K562 (cell line): ENCODE measurements around the gene FBLIM1. TPM values are rescaled to one million over a fixed set of nuclear protein-coding genes. Genes with fewer than 3 reads are reported as not detected.

Experiments
- DPF2 ChIP-seq: fragments of 450-650 bp; IDR thresholded peaks from 2 replicates; pipeline ENCODE4 v1.6.1; 2016
- ELF1 ChIP-seq: fragments of 200-800 bp; sonication (Bioruptor generic); IDR thresholded peaks from 2 replicates; pipeline ENCODE4 v1.6.1; 2016; ENCODE audit warnings: missing genetic modification characterization, missing compliant biosample characterization
- ESRRA ChIP-seq: fragments of 450-650 bp; IDR thresholded peaks from 2 replicates; pipeline ENCODE4 v1.6.1; 2014; ENCODE audit warnings: low read depth, mild to moderate bottlenecking, moderate library complexity, borderline replicate concordance
- HDAC3 ChIP-seq: fragments of 450-650 bp; IDR thresholded peaks from 2 replicates; pipeline ENCODE4 v1.6.1; 2018; ENCODE audit warnings: borderline replicate concordance, mild to moderate bottlenecking, moderate library complexity; ENCODE audit not compliant: partially characterized antibody
- HDGF ChIP-seq: fragments of 450-650 bp; IDR thresholded peaks from 2 replicates; pipeline ENCODE4 v1.6.1; 2016
- LCOR ChIP-seq: sonication (generic); formaldehyde crosslinking; IDR thresholded peaks from 2 replicates; pipeline ENCODE4 v1.8.0; 2022; ENCODE audit warnings: mild to moderate bottlenecking, missing genetic modification reagents
- MCM5 ChIP-seq: fragments of 450-650 bp; IDR thresholded peaks from 2 replicates; pipeline ENCODE4 v1.6.1; 2016; ENCODE audit warnings: low read depth
- NCOA1 ChIP-seq: fragments of 450-650 bp; IDR thresholded peaks from 2 replicates; pipeline ENCODE4 v1.6.1; 2016; ENCODE audit warnings: low read depth
- NCOA2 ChIP-seq, 2 experiments: fragments of 450-650 bp; IDR thresholded peaks; 2 replicates each; pipeline ENCODE4 v1.6.1; 2018; ENCODE audit warnings: mild to moderate bottlenecking in 2 of 2, moderate library complexity in 1 of 2; ENCODE audit not compliant: partially characterized antibody in 2 of 2
- PKNOX1 ChIP-seq: fragments of 450-650 bp; IDR thresholded peaks from 2 replicates; pipeline ENCODE4 v1.6.1; 2016
- SIRT6 ChIP-seq: IDR thresholded peaks from one replicate; pipeline ENCODE4 v1.6.1; 2012; ENCODE audit warnings: low read depth, mild to moderate bottlenecking, control low read depth, inconsistent platforms, low read length, moderate library complexity
- SMAD1 ChIP-seq: fragments of 150-350 bp; IDR thresholded peaks from 2 replicates; pipeline ENCODE4 v1.6.1; 2014; ENCODE audit warnings: low read length, low read depth; ENCODE audit not compliant: partially characterized antibody
- TAF15 ChIP-seq: fragments of 200-400 bp; formaldehyde crosslinking; IDR thresholded peaks from 2 replicates; pipeline ENCODE4 v1.6.1; 2017; ENCODE audit warnings: mild to moderate bottlenecking, low read depth, low read length, moderate library complexity
- TAF9B ChIP-seq: fragments of 450-650 bp; IDR thresholded peaks from 2 replicates; pipeline ENCODE4 v1.6.1; 2018; ENCODE audit warnings: mild to moderate bottlenecking; ENCODE audit not compliant: partially characterized antibody
- TEAD1 ChIP-seq, 2 experiments: fragments of 450-650 bp in 1 of 2; sonication (generic) in 1 of 2; formaldehyde crosslinking; IDR thresholded peaks; 2 replicates each; pipeline versions ENCODE4 v1.4.0 to v1.8.0; 2020 to 2022; ENCODE audit warnings: mild to moderate bottlenecking in 2 of 2, missing genetic modification reagents in 1 of 2
- TSHZ1 ChIP-seq: fragments of 250-450 bp; sonication (Bioruptor Pico); IDR thresholded peaks from 2 replicates; pipeline ENCODE4 v1.4.0; 2020; ENCODE audit warnings: mild to moderate bottlenecking, moderate library complexity
- ZNF133 ChIP-seq: fragments of 250-450 bp; sonication (Bioruptor Pico); IDR thresholded peaks from 2 replicates; pipeline ENCODE4 v1.4.0; 2020; ENCODE audit warnings: mild to moderate bottlenecking
- ZNF212 ChIP-seq: fragments of 450-650 bp; formaldehyde crosslinking; IDR thresholded peaks from 2 replicates; pipeline ENCODE4 v1.4.0; 2020; ENCODE audit warnings: mild to moderate bottlenecking
- ZNF507 ChIP-seq: conservative IDR thresholded peaks from 2 replicates; pipeline ENCODE4 v1.6.1; 2017; ENCODE audit warnings: missing genetic modification characterization, missing compliant biosample characterization
- ZNF830 ChIP-seq: fragments of 250-450 bp; sonication (Bioruptor Pico); IDR thresholded peaks from 2 replicates; pipeline ENCODE4 v1.5.0; 2021; ENCODE audit warnings: mild to moderate bottlenecking
- polyA plus RNA-seq, 8 experiments: library from polyadenylated mRNA; depleted of rRNA in 4 of 8; stranded (reverse) in 5 of 8; unstranded in 3 of 8; fragments of >200 nt; fragmentation: Nextera tagmentation in 2 of 8; fragmentation: Illumina TruSeq in 1 of 8; extraction: Ambion mirVana in 2 of 8; extraction: Trizol in 1 of 8; gene quantifications; 2 replicates each; pipeline versions ENCODE4 v1.2.1 to v1.2.3, GENCODE V29; 2011 to 2014; ENCODE audit warnings: inconsistent platforms in 1 of 8, missing spikeins in 1 of 8
- total RNA-seq, 7 experiments: library from RNA; depleted of rRNA in 6 of 7; stranded (reverse); fragments of >200 nt in 6 of 7; fragmentation: Illumina TruSeq in 2 of 7; extraction: Trizol in 2 of 7; gene quantifications; 2 replicates each; pipeline versions ENCODE4 v1.2.1 to v1.2.3, GENCODE V29; 2011 to 2021; ENCODE audit warnings: low replicate concordance in 1 of 7
- TF ChIP-seq, protein P1 (sequence below): fragments of 450-650 bp; formaldehyde crosslinking; IDR thresholded peaks from 2 replicates; pipeline ENCODE4 v1.4.0; 2020; ENCODE audit warnings: mild to moderate bottlenecking, mixed read lengths
- TF ChIP-seq, protein P2 (sequence below): fragments of 150-350 bp; conservative IDR thresholded peaks from 2 replicates; pipeline ENCODE4 v1.6.1; 2014; ENCODE audit warnings: low read length

The FBLIM1 gene
- total and polyA plus RNA-seq, 9 of the 15 experiments (the other 6 are each of a cell fraction or from before 2014, with no cell fraction given) = 0.14 to 0.24 TPM; not detected in 7

GRCh38 chr1:15833069-15833679 lies 74.6 kb downstream of the FBLIM1 start (continued):
- TF ChIP-seq TAF15 (no peak), HDAC3 (no peak), SMAD1 (peak; percentile 66), ZNF133 (CRISPR knock-in tag) (no peak), PKNOX1 (no peak), SIRT6 (no peak), DPF2 (peak; percentile 52), HDGF (no peak), TEAD1 (CRISPR knock-in tag; IDR thresholded peaks at IDR 0.05) (0 out of 4 replicates have a peak, but pooled peaks of 1 of the 2 experiments have one; percentile 18), LCOR (CRISPR knock-in tag) (peak; percentile 70), ZNF212 (CRISPR knock-in tag) (no peak), NCOA2 (IDR thresholded peaks at IDR 0.05; ENCODE audit: partially characterized antibody in 2 of 2) (no peak), ESRRA (no peak), NCOA1 (no peak), MCM5 (no peak), ELF1 (tag) (peak; percentile 83), ZNF507 (tag) (no peak), TAF9B (peak; percentile 52), TSHZ1 (CRISPR knock-in tag) (no peak), ZNF830 (CRISPR knock-in tag) (no peak)
- TF ChIP-seq, protein P1, sequence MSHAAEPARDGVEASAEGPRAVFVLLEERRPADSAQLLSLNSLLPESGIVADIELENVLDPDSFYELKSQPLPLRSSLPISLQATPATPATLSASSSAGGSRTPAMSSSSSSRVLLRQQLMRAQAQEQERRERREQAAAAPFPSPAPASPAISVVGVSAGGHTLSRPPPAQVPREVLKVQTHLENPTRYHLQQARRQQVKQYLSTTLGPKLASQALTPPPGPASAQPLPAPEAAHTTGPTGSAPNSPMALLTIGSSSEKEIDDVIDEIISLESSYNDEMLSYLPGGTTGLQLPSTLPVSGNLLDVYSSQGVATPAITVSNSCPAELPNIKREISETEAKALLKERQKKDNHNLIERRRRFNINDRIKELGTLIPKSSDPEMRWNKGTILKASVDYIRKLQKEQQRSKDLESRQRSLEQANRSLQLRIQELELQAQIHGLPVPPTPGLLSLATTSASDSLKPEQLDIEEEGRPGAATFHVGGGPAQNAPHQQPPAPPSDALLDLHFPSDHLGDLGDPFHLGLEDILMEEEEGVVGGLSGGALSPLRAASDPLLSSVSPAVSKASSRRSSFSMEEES = no peak
- TF ChIP-seq, protein P2, sequence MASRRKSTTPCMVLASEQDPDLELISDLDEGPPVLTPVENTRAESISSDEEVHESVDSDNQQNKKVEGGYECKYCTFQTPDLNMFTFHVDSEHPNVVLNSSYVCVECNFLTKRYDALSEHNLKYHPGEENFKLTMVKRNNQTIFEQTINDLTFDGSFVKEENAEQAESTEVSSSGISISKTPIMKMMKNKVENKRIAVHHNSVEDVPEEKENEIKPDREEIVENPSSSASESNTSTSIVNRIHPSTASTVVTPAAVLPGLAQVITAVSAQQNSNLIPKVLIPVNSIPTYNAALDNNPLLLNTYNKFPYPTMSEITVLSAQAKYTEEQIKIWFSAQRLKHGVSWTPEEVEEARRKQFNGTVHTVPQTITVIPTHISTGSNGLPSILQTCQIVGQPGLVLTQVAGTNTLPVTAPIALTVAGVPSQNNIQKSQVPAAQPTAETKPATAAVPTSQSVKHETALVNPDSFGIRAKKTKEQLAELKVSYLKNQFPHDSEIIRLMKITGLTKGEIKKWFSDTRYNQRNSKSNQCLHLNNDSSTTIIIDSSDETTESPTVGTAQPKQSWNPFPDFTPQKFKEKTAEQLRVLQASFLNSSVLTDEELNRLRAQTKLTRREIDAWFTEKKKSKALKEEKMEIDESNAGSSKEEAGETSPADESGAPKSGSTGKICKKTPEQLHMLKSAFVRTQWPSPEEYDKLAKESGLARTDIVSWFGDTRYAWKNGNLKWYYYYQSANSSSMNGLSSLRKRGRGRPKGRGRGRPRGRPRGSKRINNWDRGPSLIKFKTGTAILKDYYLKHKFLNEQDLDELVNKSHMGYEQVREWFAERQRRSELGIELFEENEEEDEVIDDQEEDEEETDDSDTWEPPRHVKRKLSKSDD = no peak
